Measurements from ENCODE around the gene DPP10. TPM values are rescaled to one million over a fixed set of nuclear protein-coding genes. Genes with fewer than 3 reads are reported as not detected.

DPP10 gene
- total RNA-seq, 2 experiments from 2014 or later: not detected

DNA sequence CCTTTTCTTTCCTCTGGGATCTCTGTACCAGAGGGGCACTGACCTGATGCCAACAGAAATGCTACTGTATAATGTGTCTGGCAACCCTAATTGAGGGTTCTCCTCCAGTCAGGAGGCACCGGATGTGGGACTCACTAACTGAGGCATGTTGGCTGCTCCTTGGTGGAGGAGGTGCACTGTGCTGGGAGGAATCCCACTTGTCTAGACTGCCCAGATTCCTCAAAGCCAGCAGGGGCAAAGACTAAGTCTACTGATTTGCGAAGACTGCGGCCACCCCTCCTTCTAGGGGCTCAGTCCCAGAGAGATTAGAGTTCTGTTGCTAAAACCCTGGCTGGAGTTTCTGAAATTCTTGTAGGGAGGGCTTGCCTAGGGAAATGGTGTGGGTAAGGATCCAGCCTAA, 1192.1 kb downstream of the DPP10 start:
- intact Hi-C loops (cut with micrococcal nuclease): no loop called here
- Mint-ChIP-seq H3K4me1 (ENCODE audit: low read depth) (no peaks in the 10 kb centered on the region), H3K27me3 (no peaks in the 10 kb centered on the region), H3K27ac (no peak overlapping the region), H3K9me3 (peaks cover 29% of the 10 kb centered on the region), H3K36me3 (ENCODE audit: low read depth) (no peaks in the 10 kb centered on the region), H3K4me3 (no peak overlapping the region)
- DNase-seq: no peak
- TF ChIP-seq, protein P1, sequence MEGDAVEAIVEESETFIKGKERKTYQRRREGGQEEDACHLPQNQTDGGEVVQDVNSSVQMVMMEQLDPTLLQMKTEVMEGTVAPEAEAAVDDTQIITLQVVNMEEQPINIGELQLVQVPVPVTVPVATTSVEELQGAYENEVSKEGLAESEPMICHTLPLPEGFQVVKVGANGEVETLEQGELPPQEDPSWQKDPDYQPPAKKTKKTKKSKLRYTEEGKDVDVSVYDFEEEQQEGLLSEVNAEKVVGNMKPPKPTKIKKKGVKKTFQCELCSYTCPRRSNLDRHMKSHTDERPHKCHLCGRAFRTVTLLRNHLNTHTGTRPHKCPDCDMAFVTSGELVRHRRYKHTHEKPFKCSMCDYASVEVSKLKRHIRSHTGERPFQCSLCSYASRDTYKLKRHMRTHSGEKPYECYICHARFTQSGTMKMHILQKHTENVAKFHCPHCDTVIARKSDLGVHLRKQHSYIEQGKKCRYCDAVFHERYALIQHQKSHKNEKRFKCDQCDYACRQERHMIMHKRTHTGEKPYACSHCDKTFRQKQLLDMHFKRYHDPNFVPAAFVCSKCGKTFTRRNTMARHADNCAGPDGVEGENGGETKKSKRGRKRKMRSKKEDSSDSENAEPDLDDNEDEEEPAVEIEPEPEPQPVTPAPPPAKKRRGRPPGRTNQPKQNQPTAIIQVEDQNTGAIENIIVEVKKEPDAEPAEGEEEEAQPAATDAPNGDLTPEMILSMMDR (IDR thresholded peaks at IDR 0.05): no peak
- ChIA-PET POLR2A (no interaction called here), CTCF (no interaction called here)
- ATAC-seq: no peak

DNA sequence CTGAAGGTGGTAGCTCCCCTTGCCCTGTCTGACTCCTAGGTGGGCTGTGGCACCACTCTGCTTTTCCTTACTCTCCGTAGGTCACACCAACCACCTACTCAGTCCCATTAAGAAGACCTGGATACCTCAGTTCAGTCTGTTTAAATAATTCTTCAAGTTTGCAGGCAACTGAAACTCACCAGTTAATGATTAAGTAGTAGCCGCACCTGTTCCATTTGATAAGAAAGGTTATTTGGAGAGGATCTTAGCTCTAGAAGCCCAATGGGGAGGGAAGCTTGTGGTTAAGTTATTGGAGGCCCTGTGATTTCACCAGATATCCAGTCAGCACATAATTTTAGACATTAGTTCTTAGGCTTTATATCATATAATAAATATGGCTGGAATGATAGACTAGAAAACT, 1193.0 kb downstream of the DPP10 start:
- H3K4me3 Mint-ChIP-seq: no peak overlapping the region
- no peak overlapping the region for H3K27ac Mint-ChIP-seq
- POLR2A ChIA-PET: no interaction called here
- H3K27me3 Mint-ChIP-seq: no peaks in the 10 kb centered on the region
- intact Hi-C loops (cut with micrococcal nuclease): no loop called here
- TF ChIP-seq, protein P1 (IDR thresholded peaks at IDR 0.05): no peak
- no peaks in the 10 kb centered on the region for H3K4me1 Mint-ChIP-seq (ENCODE audit: low read depth)
- CTCF ChIA-PET: no interaction called here
- H3K36me3 Mint-ChIP-seq (ENCODE audit: low read depth): no peaks in the 10 kb centered on the region
- no peak for ATAC-seq
- H3K9me3 Mint-ChIP-seq: peaks cover 23% of the 10 kb centered on the region
- DNase-seq: no peak

DNA sequence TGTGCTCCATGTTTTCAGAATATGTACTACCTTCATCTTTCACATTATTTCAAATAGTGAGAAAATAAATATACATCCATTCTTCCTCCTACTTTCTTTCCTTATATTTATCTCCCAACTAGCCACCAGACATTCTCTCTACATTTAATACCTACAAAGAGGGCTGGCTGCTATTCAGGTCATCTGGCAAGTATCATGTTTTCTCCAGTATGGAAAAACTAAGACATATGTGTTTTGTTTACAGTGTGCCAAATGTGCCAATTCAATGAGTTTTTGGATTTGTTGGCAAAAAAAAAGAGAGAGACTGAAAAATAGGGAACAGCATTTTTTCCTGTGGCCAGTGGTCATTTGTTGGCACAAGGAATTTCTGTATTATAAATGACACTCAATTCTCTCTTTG, 1207.3 kb downstream of the DPP10 start:
- DNase-seq: no peak
- CTCF ChIA-PET: no interaction called here
- H3K27ac Mint-ChIP-seq: no peak overlapping the region
- no peak for ATAC-seq
- H3K27me3 Mint-ChIP-seq: no peaks in the 10 kb centered on the region
- TF ChIP-seq, protein P1 (IDR thresholded peaks at IDR 0.05): no peak
- intact Hi-C loops (cut with micrococcal nuclease): no loop called here
- POLR2A ChIA-PET: no interaction called here
- no peaks in the 10 kb centered on the region for H3K4me1 Mint-ChIP-seq (ENCODE audit: low read depth)
- no peak overlapping the region for H3K4me3 Mint-ChIP-seq
- no peaks in the 10 kb centered on the region for H3K36me3 Mint-ChIP-seq (ENCODE audit: low read depth)
- peaks cover 6% of the 10 kb centered on the region for H3K9me3 Mint-ChIP-seq

DNA sequence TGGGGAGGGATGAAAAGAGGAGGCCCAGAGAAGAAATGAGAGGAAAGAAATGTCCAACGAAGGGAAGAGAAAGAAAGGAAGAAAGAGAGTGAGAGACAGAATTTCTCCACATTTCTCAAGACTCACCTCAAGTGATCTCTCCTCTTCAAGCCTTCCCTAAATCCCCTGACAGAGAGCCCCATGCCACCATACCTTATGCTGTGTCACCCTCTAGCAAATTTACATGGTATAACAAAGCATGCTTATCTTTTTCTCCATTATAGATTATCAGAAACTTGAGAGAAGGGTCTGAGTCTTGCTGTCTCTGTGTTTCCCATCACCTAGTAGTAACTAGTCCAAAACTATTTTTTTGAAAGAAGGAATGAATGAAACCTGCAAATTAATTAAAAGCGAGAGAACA, 1208.4 kb downstream of the DPP10 start:
- TF ChIP-seq, protein P1 (IDR thresholded peaks at IDR 0.05): no peak
- intact Hi-C loops (cut with micrococcal nuclease): no loop called here

DNA sequence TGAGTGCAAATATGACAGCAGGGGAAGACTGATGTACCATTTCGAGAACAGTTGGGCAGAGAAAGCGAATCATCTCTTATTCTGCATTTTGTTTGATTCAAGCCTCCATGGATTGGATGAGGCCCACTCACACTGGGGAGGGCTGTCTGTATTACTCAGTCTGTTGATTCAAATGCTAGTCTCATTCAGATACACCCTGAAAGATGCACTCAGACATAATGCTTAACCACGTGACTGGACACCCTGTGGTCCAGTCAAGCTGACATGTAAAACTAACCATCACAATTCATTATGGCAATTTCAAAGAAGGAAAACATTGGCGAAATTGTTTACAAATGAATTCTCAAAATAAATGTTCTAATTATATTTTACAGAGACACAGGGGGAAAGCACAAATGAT, 1210.2 kb downstream of the DPP10 start:
- intact Hi-C loops (cut with micrococcal nuclease): no loop called here
- H3K4me1 Mint-ChIP-seq (ENCODE audit: low read depth): no peaks in the 10 kb centered on the region
- ATAC-seq (no peak), DNase-seq (no peak)
- H3K9me3 Mint-ChIP-seq: peaks cover 8% of the 10 kb centered on the region
- H3K4me3 Mint-ChIP-seq: no peak overlapping the region
- TF ChIP-seq, protein P1 (IDR thresholded peaks at IDR 0.05): no peak
- ChIA-PET CTCF (no interaction called here), POLR2A (no interaction called here)
- no peak overlapping the region for H3K27ac Mint-ChIP-seq
- no peaks in the 10 kb centered on the region for H3K36me3 Mint-ChIP-seq (ENCODE audit: low read depth)
- H3K27me3 Mint-ChIP-seq: no peaks in the 10 kb centered on the region

More for the DNA sequence above, 1208.4 kb downstream of the DPP10 start:
- POLR2A ChIA-PET: no interaction called here
- DNase-seq (no peak), ATAC-seq (no peak)
- no peak overlapping the region for H3K4me3 Mint-ChIP-seq
- CTCF ChIA-PET: no interaction called here
- H3K27me3 Mint-ChIP-seq: no peaks in the 10 kb centered on the region
- no peaks in the 10 kb centered on the region for H3K4me1 Mint-ChIP-seq (ENCODE audit: low read depth)
- H3K27ac Mint-ChIP-seq: no peak overlapping the region
- H3K9me3 Mint-ChIP-seq: peaks cover 6% of the 10 kb centered on the region
- H3K36me3 Mint-ChIP-seq (ENCODE audit: low read depth): no peaks in the 10 kb centered on the region

Measured in activated CD8-positive, alpha-beta T cell treated with anti-CD3 and anti-CD28 coated beads for 36 hours (primary cell).